HG03175 (cell line): ENCODE measurements around the gene PKD1L1.

Experiments used
- ATAC-seq: cut with Tn5 transposase; IDR thresholded peaks from one replicate; pipeline ENCODE4 v1.9.1; 2021; ENCODE audit warnings: mild to moderate bottlenecking, moderate library complexity; ENCODE audit not compliant: unreplicated experiment

The PKD1L1 gene

GRCh38 chr7:47741984-47742383, 206.3 kb downstream of the PKD1L1 start:
- no peak for ATAC-seq

GRCh38 chr7:47739891-47740290, 208.4 kb downstream of the PKD1L1 start:
- no peak for ATAC-seq

DNA sequence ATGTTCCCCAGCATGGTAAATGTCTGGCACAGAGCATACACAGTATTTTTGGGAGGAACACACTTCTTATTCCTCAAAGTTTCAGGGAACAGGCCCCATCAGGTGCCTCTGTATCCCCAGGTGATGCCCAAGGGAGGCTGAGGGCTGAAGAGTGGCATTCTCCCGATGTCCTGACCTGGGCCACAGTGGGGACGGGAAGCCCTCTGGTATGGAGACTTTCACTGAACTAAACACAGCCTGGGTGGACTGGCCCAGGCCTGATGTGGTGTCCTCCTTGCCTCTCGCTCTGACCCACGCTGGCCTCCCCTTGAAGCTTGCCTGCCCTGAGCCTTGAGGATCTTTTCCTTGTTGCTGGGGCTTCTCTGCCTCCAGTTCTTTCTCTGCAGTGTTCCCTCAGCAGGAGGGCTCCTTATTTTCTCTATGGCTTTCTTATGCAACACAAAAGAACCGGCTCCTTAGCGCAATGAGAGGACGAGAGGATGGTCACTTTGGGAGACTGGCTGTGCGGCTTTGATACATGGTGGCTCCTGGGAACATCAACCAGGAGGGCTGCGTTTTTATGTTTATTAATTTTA, 208.9 kb downstream of the PKD1L1 start:
- no peak for ATAC-seq

GRCh38 chr7:47738563-47739166, 209.6 kb downstream of the PKD1L1 start:
- no peak for ATAC-seq

GRCh38 chr7:47737601-47738000, 210.7 kb downstream of the PKD1L1 start:
- no peak for ATAC-seq

- ATAC-seq, result no peak
Measured at GRCh38 chr7:47735431-47736345, 212.6 kb downstream of the PKD1L1 start.

- no peak for ATAC-seq
Measured at GRCh38 chr7:47734949-47735291, 213.3 kb downstream of the PKD1L1 start.

DNA sequence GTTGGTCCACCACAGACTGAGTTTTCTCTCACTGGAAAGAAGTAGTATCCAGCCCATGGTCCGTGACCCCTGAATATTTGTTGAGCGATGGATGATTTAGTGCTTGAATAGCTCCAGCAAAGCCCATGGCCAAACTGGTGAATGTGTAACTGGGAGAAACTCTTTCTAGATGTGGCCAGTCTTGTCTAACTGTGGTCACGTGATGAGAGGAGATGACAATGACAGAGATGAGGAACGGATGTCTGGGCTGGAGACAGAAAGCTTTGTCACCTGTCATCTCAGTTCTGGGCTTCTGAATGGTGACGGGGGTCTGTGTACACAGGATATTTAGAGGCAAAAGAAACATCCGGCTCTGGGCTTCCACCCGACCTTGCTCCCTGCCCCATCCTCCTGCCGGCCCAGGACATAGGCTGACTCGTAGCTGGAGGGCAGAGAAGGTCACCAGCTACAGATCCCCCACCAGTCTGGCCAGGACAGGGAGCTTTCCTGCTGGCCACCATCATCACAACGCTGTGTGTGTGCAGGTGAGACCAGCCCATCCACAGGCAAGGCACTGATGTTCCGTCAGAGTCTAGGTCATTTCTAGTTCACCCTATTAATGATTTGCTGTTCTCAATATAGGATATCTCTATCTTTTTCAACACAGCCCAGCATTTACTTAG, 213.8 kb downstream of the PKD1L1 start:
- ATAC-seq, result no peak

- ATAC-seq, result no peak
Measured at GRCh38 chr7:47730142-47730541, 218.1 kb downstream of the PKD1L1 start.

GRCh38 chr7:47726047-47726726, 222.1 kb downstream of the PKD1L1 start:
- no peak for ATAC-seq

DNA sequence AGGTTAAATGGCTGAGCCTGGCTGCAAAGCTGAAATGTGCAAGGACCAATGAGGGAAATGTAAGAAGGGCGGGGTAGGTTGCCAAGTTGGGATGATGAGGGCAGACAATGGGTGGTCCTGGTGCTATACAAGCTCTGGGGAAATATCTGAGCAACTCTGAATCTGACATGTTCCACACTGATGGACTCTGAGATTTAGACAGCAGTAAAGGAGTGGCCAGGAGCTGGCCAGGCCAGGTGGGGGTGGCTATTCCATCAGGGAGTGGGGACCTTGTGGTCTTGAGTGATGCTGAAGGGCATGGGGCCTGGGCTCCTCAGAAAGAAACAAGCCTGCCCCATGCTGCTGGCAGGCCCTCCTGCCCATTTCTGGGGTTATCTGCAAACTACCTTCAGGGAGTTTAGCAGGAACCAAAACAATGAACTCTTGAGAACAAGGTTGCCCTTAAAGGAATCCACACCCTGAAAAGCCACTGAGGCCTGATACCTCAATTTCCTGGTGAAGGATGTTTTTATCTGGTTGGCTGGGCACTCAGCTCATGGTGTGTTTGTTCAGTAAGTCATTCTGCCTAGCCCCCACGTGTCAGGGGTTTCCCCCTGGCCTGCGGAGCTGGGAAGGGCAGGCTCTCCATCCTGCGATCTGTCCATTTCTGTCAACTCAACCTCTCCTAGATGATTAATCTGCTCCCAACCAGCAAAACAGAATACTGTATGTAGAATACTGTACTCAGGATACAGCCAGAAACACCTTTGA, 223.1 kb downstream of the PKD1L1 start:
- no peak for ATAC-seq
